HG03354 (cell line): ENCODE measurements around the gene PROCR.
"Not testable (repeated sequence)": the region's sequence is repeated elsewhere in the genome, so short reads cannot be mapped to it uniquely, and the experiment has no call there.

Experiments used
- ATAC-seq: cut with Tn5 transposase; IDR thresholded peaks from one replicate; pipeline ENCODE4 v1.9.1; 2021; ENCODE audit warnings: mild to moderate bottlenecking; ENCODE audit not compliant: unreplicated experiment, poor library complexity, severe bottlenecking

The PROCR gene

DNA sequence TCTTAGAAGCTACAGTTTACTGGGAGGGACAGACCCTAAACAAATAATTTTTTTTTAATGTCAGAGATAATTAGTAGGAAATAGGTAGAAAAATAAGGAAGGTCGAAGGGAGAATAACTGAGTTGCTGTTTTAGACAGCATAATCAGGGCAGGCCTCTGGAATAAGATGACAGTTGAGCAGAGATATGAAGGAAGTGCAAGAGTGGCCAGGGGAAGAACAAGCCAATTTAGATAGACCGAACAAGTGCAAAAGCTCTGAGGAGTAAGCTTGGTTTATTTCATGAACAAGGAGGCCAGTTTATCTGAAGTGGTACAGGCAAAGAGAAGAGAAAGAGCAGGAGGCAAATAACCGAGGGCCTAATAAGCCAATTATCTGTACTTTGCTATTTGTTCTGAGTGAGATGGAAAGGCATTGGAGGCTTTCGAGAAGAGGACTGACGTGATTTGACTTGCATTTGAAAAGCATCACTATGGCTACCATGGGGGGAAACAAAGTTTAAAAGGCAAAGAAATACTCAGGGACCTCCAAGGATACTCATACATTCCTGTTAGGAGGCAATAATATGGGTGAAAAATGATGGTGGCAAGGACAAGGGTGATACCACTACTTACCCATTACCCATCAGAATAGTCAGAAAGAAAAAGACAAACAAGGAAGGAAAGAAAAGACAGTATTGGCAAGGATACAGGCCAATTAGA, 19.7 kb downstream of the PROCR start:
- ATAC-seq, result no peak

DNA sequence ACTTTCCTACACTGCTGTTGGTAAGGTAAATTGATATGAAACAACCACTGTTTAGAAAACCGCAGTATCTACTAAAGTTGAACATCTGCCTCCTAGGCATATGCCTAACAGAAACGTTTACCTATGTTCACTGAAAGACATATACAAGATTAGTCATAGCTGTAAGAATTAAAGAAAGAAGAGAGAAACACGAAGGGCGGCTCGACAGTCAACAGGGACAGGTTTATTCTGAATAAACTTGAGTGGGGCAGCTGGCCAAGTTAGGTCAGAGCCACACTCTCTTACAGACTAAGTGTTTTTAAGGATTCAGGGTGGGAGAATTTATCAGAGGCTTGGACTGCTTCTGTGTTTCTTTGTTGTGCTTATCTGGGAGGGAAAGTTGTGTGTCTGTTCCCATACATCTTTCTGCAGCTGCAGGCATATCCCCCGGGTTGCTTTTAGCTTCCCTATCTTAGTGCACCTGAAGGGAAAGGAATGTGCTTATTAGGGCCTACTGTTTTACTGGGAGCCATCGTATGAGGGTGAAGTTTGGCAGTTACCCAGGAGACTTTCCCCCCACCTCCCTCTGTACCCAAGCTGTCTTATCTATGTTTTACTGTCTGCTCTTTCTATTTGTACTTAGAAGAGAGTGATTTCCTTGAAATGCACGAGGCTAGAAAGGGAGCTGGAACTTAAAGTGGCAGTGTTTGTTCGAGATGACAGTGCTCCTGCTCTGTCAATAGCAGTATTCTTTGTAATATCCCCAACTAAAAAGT, 20.4 kb downstream of the PROCR start:
- ATAC-seq, result no peak

DNA sequence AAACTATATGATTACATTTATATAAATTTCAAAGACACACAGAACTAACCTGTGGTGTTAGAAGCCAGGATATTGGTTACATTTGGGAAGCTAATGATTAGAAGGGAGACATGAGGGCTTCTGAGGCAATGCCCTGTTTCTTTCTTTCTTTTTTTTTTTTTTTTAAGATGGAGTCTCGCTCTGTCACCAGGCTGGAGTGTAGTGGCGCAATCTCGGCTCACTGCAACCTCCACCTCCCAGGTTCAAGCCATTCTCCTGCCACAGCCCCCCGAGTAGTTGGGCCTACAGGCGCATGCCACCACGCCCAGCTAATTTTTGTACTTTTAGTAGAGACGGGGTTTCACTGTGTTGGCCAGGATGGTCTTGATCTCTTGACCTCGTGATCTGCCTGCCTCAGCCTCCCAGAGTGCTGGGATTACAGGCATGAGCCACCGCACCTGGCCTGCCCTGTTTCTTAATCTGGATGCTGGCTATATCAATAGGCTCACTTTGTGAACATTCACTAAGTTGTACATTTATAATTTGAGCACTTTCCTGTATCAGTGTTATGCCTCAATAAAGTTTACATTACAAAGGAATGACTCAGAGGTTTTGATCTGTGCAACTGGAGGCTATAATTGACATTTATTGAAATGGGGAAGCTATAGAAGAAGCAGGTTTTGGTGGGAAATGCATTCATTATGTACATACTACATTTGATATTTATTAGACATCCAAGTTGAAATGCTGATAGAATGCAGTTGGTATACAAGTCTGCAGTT, 21.3 kb downstream of the PROCR start:
- not testable (repeated sequence) for ATAC-seq

DNA sequence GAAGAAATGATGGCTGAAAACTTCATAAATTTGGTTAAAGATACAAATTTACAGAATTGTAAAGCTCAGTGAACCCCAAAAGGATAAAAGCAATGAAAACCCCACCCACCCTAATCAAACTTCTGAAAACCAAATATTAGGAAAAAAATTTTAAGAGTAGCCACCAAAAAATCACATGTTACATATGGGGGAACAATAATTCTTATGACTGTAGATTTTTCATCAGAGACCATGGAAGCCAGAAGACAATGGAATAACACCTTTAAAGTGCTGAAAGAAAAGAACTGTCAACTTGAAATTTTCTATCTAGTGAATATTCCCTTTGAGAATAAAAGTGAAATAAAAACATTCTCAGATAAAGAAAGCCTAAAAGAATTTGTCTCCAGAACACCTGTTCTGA, 24.4 kb downstream of the PROCR start:
- no peak for ATAC-seq

DNA sequence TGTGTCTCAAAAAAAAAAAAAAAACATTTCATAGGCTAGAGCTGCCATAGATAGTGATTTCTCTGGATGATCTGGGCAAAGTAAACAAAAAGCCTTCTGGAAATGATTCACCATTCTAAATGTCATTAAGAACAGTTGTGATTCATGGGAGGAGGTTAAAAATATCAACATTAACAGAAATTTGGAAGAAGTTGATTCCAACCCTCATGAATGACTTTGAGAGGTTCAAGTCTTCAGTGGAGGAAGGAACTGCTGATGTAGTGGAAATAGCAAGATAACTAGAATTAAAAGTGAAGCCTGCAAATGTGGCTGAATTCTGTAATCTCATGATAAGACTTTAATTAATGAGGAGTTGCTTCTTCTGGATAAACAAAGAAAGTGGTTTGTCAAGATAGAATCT, 27.9 kb downstream of the PROCR start:
- ATAC-seq, result no peak

DNA sequence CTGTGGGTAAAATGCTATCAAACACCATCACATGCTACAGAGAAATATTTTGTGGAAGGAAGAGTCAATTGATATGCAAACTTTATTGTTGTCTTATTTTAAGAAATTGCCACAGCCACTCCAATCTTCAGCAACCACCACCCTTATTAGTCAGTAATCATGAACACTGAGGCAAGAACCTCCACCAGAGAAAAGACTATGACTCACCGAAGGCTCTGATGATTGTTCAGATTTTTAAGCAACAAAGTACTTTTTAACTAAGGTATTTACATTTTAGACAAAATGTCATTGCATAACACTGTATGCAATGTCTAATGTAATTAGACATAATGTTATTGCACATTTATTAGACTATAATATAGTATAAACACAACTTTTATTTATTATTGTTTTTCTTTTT, 28.4 kb downstream of the PROCR start:
- ATAC-seq, result no peak

DNA sequence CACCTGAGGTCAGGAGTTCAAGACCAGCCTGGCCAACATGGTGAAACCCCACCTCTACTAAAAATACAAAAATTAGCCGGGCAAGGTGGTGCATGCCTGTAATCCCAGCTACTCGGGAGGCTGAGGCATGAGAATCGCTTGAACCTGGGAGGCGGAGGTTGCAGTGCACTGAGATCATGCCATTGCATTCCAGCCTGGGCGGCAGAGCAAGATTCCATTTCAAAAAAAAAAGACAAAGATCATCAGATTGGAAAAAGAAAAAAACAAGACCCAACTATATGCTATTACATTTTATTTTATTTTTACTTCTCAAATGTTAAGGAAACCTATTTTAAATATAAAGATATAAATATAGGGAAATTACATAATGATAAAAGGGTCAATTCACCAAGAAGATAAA, 29.6 kb downstream of the PROCR start:
- not testable (repeated sequence) for ATAC-seq

DNA sequence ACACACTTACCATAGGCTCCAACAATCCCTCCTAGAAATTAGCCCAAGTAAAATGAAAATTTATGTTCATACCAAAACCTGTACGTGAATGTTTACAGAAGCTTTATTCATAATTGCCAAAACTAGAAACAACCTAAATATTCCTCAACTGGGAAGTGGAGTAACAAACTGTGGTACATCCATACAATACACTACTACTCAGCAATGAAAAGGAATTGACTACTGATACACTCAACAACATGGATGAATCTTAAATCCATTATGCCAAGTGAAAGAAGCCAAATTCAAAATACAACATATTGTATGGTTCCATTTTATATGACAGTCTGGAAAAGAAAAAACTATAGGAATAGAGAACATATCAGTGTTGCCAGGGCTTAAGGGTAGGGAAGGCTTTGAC, 34.9 kb downstream of the PROCR start:
- no peak for ATAC-seq

DNA sequence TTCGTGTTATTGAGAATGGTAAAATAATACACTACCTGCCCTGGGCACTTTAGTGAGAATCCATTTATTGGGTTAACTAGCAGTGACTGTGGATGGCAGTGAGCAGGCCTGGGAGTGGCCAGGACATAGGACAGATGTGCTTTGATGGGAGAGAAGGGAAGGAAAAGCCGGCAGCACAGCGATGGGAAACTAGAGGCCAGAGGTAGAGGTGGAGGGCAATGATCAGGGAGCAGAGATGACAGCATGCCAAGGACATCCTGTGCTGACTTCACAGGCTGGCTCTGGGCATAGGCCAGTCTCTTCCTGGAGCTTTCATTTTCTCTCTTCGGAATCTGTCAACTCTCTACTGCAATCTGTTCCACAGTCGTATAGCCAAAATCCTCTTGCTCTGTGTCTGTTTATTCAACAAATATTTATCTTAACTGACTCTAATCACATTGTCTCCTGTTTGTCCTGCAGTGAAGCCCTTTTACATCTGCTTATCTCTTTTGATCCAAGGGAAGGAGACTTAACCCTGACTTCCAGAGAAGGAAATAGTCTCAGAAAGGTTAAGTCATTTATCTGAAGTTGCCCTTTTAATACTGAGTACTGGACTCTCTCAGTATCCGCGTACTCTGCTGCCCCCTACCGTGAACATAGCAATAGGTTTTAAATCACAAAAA, 36.2 kb downstream of the PROCR start:
- ATAC-seq, result no peak

DNA sequence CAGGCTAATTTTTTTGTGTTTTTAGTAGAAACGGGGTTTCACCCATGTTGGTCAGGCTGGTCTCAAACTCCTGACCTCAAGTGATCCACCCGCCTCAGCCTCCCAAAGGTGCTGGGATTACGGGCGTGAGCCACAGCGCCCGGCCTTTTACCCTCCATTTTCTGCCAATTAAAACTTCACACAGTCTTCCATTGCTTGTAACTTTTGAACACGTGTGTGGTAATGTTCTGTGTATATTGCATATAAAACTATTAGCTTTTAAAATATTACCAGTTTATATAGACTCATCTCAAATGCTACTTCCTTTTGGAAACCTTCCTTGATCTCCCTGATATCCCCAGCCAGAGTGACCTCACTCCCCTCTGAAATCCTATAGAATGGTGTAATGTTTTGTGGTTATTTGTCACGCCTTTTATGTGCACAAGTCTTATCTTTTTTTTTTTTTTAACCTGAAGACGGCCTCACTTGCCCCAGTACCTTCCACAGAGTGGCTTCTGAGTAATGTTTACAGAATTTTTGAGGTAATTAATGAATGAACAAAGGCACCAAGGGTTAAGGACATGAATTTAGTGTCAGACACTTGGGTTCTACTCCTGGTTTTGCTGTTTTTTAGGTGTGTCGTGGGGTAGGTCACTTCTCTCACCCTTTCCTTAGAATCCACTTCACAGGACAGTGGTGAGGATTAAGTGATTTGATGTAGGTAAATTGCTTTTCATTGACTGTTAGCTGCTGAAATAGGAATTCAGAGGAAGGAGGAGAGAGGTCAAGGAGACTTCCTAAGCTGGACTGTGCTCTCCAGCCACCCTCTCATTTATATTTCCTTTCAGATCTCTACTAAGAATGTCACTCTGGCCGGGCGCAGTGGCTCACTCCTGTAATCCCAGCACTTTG, 43.4 kb downstream of the PROCR start:
- no peak for ATAC-seq

DNA sequence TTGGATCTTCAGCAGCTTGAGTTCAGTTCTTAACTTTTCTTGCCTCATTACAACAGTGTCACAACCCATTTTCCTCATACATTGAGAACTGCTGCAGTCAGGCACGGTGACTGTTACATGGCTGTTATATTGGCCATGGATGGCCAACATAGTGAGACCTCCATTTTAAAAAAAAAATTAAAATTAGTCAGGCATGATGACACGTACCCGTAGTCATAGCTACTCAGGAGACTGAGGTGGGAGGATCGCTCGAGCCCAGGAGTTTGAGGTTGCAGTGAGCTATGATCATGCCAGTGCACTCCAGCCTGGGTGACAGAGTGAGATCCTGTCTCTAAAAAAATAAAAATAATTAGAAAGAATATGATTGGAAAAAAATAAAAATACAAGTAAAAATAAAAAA, 44.7 kb downstream of the PROCR start:
- no peak for ATAC-seq

DNA sequence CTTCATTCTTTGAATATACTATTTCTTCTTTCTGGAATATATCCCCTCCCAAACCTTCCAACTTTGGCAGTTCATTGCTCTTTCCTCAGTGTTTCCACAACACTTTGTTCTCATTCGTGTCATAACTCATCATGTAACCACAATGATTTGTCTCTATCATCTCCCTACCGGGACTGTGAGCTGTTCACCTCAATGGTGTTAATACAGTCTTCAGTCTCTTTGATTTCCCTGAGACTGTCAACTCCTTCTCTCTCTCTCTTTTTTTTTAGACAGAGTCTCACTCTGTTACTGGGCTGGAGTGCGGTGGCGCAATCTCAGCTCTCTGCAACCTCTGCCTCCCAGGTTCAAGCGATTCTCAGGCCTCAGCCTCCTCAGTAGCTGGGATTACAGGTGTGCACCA, 52.1 kb downstream of the PROCR start:
- ATAC-seq, result no peak

DNA sequence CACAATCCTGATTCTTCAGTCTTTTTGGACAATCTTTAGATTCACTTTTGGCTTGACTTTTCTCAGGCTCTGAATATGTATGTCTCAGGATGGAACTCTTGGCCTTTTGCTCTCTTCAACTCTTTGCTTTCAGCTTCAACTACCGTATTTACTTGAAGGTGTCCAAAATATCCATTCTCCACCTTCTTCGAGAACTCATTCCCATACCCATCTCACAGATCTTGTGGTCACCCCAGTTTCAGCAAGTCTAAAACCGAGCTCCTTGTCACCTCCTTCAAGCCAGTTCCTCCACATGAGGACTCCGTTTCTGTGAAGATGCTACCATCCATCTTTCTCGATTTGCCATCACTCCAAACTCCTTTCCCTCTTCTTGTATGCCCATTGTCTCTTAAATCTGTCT, 52.7 kb downstream of the PROCR start:
- no peak for ATAC-seq

DNA sequence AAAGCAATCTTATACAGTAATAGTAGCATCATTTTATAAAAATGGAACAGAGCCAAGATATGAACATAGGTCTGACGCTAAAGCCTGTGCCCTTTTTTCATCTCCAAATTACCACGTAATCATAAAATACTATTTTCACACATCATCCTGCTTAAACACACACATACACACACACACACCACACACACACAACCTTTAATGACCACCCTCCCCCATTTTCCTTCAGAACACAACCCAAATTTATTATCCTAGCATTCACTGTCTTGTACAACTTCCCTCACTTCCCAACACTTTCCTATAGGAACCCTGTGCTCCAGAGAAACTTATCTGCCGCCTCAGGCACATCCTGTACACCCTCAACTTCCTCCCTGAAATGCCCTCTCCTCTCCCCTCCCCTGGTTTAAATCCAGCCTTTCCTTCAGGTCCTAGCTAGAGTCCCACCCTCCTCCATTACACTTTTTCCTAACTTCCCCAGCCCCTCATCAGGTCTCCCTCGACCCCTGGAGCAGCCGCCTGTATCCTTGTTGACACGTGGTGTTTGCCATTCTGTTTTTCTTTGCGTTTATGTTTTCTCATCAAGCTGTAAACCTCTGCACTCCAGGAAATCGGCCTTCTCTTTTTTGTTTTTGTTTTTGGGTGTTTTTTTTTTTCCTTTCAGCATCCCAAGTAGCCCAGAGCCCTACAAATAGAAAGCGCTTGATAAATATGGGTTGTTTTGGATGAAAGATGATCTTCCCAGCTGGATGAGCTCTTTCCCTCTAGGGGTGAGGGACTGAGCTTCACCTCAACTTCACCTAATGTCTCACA, 53.6 kb downstream of the PROCR start:
- no peak for ATAC-seq

DNA sequence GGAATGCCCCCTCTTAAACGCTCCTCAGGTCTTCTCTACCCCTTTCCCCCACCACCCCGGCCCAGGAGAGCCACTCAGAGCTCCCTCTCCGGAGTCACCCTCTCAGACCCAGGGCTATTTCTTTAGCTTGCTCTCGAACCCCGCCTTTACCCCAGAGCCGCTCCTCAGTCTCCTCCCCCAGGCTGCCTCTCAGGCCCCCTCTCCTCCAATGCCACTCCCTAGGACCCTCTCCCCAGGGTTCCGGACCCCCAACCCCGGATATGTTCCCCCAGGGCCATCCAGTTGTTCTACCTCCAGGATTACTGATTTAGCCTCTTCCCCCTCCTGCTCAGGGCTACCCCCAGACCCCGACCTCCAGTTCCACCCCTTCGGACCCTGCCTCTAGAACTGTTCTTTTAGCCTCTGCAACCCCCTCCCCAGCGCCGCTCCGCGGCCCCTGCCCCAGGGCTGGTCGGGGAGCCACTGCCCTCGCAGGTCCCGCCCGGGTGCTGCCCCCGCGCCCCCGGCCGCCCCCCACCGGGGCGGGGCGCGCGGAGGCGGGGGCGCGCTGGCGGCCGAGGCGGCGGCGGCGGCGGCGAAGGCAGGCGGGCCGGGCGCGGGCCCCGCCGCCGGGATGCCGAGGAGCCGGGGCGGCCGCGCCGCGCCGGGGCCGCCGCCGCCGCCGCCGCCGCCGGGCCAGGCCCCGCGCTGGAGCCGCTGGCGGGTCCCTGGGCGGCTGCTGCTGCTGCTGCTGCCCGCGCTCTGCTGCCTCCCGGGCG, 54.4 kb downstream of the PROCR start, which contains the start of gene MMP24:
Gene MMP24, plus strand, starts transcription at position 565 of the 758 bp plus-strand sequence. Its CDS starts 49 bp downstream, at position 614.
- ATAC-seq, result no peak
